Measurements from ENCODE around the gene WWP2.

The WWP2 gene

DNA sequence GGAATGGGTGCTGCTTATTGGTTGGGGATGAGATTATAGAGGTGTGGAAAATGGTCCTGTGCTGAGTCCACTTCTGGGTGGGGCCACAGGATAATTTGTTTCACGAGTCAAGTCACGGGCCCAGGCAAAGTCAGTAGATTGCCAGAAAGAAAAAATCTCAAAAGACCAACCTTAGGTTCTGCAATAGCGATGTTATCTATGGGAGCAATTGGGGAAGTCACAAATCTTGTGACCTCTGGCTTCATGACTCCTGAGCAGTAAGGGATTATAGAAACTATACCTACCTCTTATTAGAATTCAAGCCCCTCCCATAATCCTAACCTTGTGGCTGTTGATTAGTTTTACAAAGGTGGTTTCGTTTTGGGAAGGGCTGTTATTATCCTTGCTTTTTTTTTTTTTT, 31.4 kb downstream of the WWP2 start:
- Histone ChIP-seq H3K4me3 (ENCODE audit: low read depth, low read length) (no peak overlapping the region), H3K36me3 (replicated peaks) (peaks cover 2% of the 10 kb centered on the region)

DNA sequence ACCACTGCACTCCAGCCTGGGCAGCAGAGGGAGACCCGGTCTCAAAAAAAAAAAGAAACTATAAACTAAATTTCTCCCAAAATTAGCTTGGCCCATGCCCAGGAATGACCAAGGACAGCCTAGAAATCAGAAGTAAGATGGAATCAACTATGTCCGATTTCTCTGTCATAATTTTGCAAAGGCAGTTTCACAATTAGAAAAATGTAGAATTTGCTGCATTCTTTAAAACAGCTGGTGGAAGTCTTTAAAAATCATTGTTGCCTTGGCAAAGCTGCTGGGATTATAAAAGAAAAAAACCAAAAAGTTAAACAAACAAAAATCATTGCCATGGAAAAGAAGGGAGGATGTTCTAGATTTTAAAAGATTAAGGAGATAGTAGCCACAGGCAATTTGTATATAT, 32.4 kb downstream of the WWP2 start:
- in situ Hi-C loops (cut with HindIII; ENCODE audit: low pct_ligation_motif_present, low sequenced_read_pairs) = no loop called here
- no peak overlapping the region for H3K27ac ChIP-seq
- H3K36me3 ChIP-seq (replicated peaks) = no peaks in the 10 kb centered on the region

More for the DNA sequence above, 31.4 kb downstream of the WWP2 start:
- no peak for DNase-seq
- Histone ChIP-seq H3K27me3 (replicated peaks) (no peaks in the 10 kb centered on the region), H3K27ac (no peak overlapping the region)
- in situ Hi-C loops (cut with HindIII; ENCODE audit: low pct_ligation_motif_present, low sequenced_read_pairs) = no loop called here
- TF ChIP-seq, protein P1, sequence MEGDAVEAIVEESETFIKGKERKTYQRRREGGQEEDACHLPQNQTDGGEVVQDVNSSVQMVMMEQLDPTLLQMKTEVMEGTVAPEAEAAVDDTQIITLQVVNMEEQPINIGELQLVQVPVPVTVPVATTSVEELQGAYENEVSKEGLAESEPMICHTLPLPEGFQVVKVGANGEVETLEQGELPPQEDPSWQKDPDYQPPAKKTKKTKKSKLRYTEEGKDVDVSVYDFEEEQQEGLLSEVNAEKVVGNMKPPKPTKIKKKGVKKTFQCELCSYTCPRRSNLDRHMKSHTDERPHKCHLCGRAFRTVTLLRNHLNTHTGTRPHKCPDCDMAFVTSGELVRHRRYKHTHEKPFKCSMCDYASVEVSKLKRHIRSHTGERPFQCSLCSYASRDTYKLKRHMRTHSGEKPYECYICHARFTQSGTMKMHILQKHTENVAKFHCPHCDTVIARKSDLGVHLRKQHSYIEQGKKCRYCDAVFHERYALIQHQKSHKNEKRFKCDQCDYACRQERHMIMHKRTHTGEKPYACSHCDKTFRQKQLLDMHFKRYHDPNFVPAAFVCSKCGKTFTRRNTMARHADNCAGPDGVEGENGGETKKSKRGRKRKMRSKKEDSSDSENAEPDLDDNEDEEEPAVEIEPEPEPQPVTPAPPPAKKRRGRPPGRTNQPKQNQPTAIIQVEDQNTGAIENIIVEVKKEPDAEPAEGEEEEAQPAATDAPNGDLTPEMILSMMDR (IDR thresholded peaks at IDR 0.05; ENCODE audit: low read depth, low read length, missing control alignments) = no peak

DNA sequence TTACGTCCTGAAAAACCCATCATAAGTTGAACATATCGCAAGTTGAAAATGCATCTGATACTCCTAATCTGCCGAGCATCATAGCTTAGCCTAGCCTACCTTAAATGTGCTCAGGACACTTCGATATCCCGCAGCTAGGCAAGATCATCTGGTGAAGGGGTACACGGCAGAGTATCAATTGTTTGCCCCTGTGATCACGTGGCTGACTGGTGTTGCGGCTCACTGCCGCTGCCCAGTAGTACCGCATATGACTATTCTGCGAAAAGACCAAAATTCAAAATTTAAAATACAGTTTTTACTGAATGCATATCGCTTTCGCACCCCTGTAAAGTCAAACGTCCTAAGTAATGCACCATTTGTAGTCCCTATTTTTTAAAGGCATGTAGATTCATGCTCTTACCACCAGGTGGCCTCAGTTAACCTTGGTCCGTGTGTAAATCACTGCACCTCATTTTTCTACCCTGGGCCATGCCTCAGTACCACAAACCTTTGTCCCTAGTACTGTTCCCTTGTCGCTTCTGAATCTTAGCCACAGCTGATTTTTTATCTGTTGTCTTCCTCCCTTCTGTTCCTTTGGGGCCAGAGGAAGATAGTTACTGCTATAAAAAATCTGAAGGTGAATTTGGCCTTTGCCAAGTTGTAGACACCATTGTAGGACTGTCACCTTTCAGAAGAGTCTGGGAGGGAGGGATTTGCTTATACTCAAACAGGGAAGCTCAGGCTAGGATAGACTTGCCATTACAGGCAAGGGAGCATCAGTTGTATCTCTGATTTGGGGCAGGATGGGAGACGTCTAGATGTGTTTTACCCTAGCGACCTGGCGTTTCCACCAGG, 34.4 kb downstream of the WWP2 start:
- in situ Hi-C loops (cut with HindIII; ENCODE audit: low pct_ligation_motif_present, low sequenced_read_pairs) = no loop called here
- H3K36me3 ChIP-seq (replicated peaks) = no peaks in the 10 kb centered on the region
- peak; percentile 47 for DNase-seq
- H3K27ac ChIP-seq = no peak overlapping the region
- TF ChIP-seq, protein P1 (IDR thresholded peaks at IDR 0.05; ENCODE audit: low read depth, low read length, missing control alignments) = peak; percentile 83
- H3K27me3 ChIP-seq (replicated peaks) = no peaks in the 10 kb centered on the region
- no peak overlapping the region for H3K4me3 ChIP-seq (ENCODE audit: low read depth, low read length)

More for the DNA sequence above, 32.4 kb downstream of the WWP2 start:
- no peaks in the 10 kb centered on the region for H3K27me3 ChIP-seq (replicated peaks)
- no peak for DNase-seq
- TF ChIP-seq, protein P1 (IDR thresholded peaks at IDR 0.05; ENCODE audit: low read depth, low read length, missing control alignments) = no peak
- H3K4me3 ChIP-seq (ENCODE audit: low read depth, low read length) = no peak overlapping the region

DNA sequence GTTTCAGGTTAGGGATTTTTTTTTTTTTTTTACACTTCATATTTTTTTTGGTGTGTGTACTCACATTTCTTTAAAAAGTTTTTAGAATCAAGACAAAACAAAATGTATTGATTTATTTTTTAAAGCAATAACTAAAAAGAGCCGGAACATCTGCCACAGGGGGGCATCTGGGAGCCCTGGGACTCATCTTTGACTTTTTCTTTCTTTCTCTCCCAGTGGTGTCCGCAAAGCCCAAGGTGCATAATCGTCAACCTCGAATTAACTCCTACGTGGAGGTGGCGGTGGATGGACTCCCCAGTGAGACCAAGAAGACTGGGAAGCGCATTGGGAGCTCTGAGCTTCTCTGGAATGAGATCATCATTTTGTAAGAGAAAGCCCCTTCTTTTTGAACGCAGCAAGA, 36.3 kb downstream of the WWP2 start:
- Histone ChIP-seq H3K27ac (no peak overlapping the region), H3K27me3 (replicated peaks) (no peaks in the 10 kb centered on the region), H3K4me3 (ENCODE audit: low read depth, low read length) (no peak overlapping the region), H3K36me3 (replicated peaks) (no peaks in the 10 kb centered on the region)
- TF ChIP-seq, protein P1 (IDR thresholded peaks at IDR 0.05; ENCODE audit: low read depth, low read length, missing control alignments) = peak; percentile 72
- DNase-seq = peak; percentile 28
- in situ Hi-C loops (cut with HindIII; ENCODE audit: low pct_ligation_motif_present, low sequenced_read_pairs) = no loop called here

DNA sequence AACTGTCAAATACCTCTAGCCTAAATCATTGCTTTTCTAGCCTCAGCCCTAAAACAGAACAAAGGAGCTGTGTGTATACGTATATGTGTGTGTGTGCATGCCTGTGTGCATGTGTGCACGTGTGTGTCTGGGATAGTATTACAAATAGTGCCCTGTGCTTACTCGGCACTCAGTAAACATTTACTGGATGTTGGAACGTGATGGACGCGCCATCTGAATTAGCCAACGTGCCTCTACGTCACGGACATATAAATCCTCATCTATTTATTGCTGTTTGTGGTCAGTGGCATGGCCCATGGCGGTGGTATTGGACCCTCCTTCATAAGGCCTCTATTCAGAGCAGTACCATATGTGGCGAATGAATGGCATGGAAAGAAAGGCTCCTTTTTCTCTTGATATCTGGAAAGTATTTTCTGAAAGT, 37.5 kb downstream of the WWP2 start:
- no peaks in the 10 kb centered on the region for H3K27me3 ChIP-seq (replicated peaks)
- in situ Hi-C loops (cut with HindIII; ENCODE audit: low pct_ligation_motif_present, low sequenced_read_pairs) = no loop called here
- DNase-seq = no peak
- TF ChIP-seq, protein P1 (IDR thresholded peaks at IDR 0.05; ENCODE audit: low read depth, low read length, missing control alignments) = no peak
- no peaks in the 10 kb centered on the region for H3K36me3 ChIP-seq (replicated peaks)
- H3K4me3 ChIP-seq (ENCODE audit: low read depth, low read length) = no peak overlapping the region
- H3K27ac ChIP-seq = no peak overlapping the region
